ENCODE results near the gene SCYGR7.
"Not testable (repeated sequence)": the region's sequence is repeated elsewhere in the genome, so short reads cannot be mapped to it uniquely, and the experiment has no call there.

The SCYGR7 gene

GRCh38 chr2:227728035-227728434, at the start of gene SCYGR7:
SCYGR7 (plus strand) TSS chr2:227728335; CDS start chr2:227728335, 0 bp downstream.
- no peak for DNase-seq (ENCODE audit: low read depth in 2 of 2)

- no peak for DNase-seq (ENCODE audit: low read depth in 2 of 2)
Measured at GRCh38 chr2:227684258-227684657, 43.9 kb upstream of the SCYGR7 start.

- DNase-seq (ENCODE audit: low read depth in 2 of 2): no peak
Measured at GRCh38 chr2:227687189-227687588, 40.9 kb upstream of the SCYGR7 start.

- no peak for DNase-seq (ENCODE audit: low read depth in 2 of 2)
Measured at GRCh38 chr2:227696990-227697679, 31.0 kb upstream of the SCYGR7 start.

- no peak for DNase-seq (ENCODE audit: low read depth in 2 of 2)
Measured at GRCh38 chr2:227701556-227701955, 26.6 kb upstream of the SCYGR7 start.

GRCh38 chr2:227703280-227703732, 24.8 kb upstream of the SCYGR7 start:
- no peak for DNase-seq (ENCODE audit: low read depth in 2 of 2)

GRCh38 chr2:227703961-227704360, 24.2 kb upstream of the SCYGR7 start:
- DNase-seq (ENCODE audit: low read depth in 2 of 2): no peak

- DNase-seq (ENCODE audit: low read depth in 2 of 2): no peak
Measured at GRCh38 chr2:227706859-227707258, 21.3 kb upstream of the SCYGR7 start.

GRCh38 chr2:227707390-227707789, 20.7 kb upstream of the SCYGR7 start:
- DNase-seq (ENCODE audit: low read depth in 2 of 2): no peak

- DNase-seq (ENCODE audit: low read depth in 2 of 2): no peak
Measured at GRCh38 chr2:227710986-227711385, 17.1 kb upstream of the SCYGR7 start.

GRCh38 chr2:227713291-227713690, 14.8 kb upstream of the SCYGR7 start:
- no peak for DNase-seq (ENCODE audit: low read depth in 2 of 2)

- DNase-seq (ENCODE audit: low read depth in 2 of 2): no peak
Measured at GRCh38 chr2:227716501-227716900, 11.6 kb upstream of the SCYGR7 start.

- DNase-seq (ENCODE audit: low read depth in 2 of 2): no peak
Measured at GRCh38 chr2:227717687-227718567, 10.2 kb upstream of the SCYGR7 start, which contains the start of gene SLC19A3. SLC19A3 (minus strand) TSS chr2:227718028; CDS start chr2:227702318, 15,710 bp downstream.

GRCh38 chr2:227719641-227720040, 8.5 kb upstream of the SCYGR7 start:
- DNase-seq (ENCODE audit: low read depth in 2 of 2): no peak

GRCh38 chr2:227720680-227721079, 7.5 kb upstream of the SCYGR7 start:
- no peak for DNase-seq (ENCODE audit: low read depth in 2 of 2)

- not testable (repeated sequence) for DNase-seq (ENCODE audit: low read depth in 2 of 2)
Measured at GRCh38 chr2:227722821-227723220, 5.3 kb upstream of the SCYGR7 start.

GRCh38 chr2:227724394-227725039, 3.6 kb upstream of the SCYGR7 start, which contains the start of gene SCYGR6:
SCYGR6 (minus strand) TSS chr2:227724757; CDS start chr2:227724757, 0 bp downstream.
- no peak for DNase-seq (ENCODE audit: low read depth in 2 of 2)

- no peak for DNase-seq (ENCODE audit: low read depth in 2 of 2)
Measured at GRCh38 chr2:227739351-227739750, 11.2 kb downstream of the SCYGR7 start.

- not testable (repeated sequence) for DNase-seq (ENCODE audit: low read depth in 2 of 2)
Measured at GRCh38 chr2:227740705-227741104, 12.6 kb downstream of the SCYGR7 start.

GRCh38 chr2:227745594-227745993, 17.5 kb downstream of the SCYGR7 start, which contains the start of gene SCYGR8:
SCYGR8 (plus strand) TSS chr2:227745894; CDS start chr2:227745894, 0 bp downstream.
- no peak for DNase-seq (ENCODE audit: low read depth in 2 of 2)

- DNase-seq (ENCODE audit: low read depth in 2 of 2): no peak
Measured at GRCh38 chr2:227748079-227748478, 19.9 kb downstream of the SCYGR7 start.

GRCh38 chr2:227756261-227756660, 28.1 kb downstream of the SCYGR7 start:
- DNase-seq (ENCODE audit: low read depth in 2 of 2): not testable (repeated sequence)

Measured in stimulated activated CD8-positive, alpha-beta memory T cell treated with anti-CD3 and anti-CD28 coated beads, Interleukin-7, amount 100 ng/mL, for 1 hour (primary cell).